Measurements from ENCODE around the gene SNX7. TPM values are rescaled to one million over a fixed set of nuclear protein-coding genes. Genes with fewer than 3 reads are reported as not detected.

The SNX7 gene
- total RNA-seq, 4 donors from 2014 or later = 21.7 to 55.4 (median 35.2) TPM

DNA sequence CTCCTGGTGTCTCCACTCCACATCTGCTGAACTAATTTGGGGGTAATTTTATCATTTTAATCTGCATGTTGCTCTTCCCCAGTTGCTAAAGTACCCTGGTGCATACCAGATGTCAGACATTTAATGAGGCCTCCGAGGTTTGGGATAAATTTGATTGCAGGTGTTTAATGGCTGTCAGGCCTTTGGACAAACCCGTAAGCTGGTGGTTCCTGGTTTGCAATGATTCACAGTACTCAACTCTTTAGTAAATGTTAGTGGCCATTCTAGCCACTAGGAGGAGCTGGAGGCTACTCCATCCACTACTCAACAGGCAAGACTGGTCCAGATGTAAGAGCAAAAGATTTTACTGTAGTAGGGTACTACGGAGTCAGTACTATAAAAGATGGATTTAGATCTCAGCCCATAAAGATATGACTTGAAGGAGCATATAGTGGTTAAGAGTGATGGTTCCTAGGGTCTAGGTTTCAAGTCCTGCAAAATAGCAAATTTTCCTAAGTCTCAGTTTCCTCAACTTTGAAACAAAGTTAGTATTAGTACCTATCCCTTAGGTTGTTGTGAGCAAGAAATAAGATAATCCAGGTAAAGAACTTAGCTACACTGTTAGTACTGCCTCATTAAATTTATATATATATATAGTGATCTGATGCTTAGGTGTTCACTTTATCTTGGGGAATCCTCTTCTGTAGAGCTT, 132.8 kb downstream of the SNX7 start:
- Histone ChIP-seq H3K27ac (no peak overlapping the region), H3K4me3 (no peak overlapping the region), H3K27me3 (no peaks in the 10 kb centered on the region), H3K4me1 (no peaks in the 10 kb centered on the region), H3K36me3 (no peaks in the 10 kb centered on the region), H3K9me3 (no peaks in the 10 kb centered on the region)
- 26 to 37% methylated on average over 3 of the region's 3 CpGs for WGBS, 2 donors (ENCODE audit: low coverage in 1 of 2)
- ATAC-seq = no peak
- TF ChIP-seq POLR2A (IDR thresholded peaks at IDR 0.05) (no peak), EP300 (IDR thresholded peaks at IDR 0.05) (no peak), POLR2AphosphoS5 (IDR thresholded peaks at IDR 0.05) (no peak)
- TF ChIP-seq, protein P1, sequence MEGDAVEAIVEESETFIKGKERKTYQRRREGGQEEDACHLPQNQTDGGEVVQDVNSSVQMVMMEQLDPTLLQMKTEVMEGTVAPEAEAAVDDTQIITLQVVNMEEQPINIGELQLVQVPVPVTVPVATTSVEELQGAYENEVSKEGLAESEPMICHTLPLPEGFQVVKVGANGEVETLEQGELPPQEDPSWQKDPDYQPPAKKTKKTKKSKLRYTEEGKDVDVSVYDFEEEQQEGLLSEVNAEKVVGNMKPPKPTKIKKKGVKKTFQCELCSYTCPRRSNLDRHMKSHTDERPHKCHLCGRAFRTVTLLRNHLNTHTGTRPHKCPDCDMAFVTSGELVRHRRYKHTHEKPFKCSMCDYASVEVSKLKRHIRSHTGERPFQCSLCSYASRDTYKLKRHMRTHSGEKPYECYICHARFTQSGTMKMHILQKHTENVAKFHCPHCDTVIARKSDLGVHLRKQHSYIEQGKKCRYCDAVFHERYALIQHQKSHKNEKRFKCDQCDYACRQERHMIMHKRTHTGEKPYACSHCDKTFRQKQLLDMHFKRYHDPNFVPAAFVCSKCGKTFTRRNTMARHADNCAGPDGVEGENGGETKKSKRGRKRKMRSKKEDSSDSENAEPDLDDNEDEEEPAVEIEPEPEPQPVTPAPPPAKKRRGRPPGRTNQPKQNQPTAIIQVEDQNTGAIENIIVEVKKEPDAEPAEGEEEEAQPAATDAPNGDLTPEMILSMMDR (IDR thresholded peaks at IDR 0.05) = peak; percentile 17 to 55 (median 25)

DNA sequence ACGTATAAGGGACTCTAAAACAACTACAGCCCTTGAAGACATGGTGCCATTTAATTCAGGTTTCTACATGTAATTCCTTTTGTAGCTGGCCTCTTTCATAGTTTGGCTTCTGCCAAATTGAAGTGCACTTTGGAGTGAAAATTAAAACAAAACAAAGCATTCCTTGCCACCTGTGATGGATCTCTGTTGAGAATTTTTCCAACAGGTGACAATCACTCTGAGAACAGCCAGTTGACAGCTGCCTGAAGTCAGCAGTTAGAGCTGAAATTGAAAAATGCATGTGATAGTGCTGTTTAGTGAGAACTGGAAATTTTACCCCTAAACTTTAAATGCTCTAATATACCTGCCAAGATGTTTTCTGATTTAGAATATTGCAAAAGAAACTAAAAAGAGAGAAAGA, 134.5 kb downstream of the SNX7 start:
- H3K27ac ChIP-seq = no peak overlapping the region
- TF ChIP-seq EP300 (IDR thresholded peaks at IDR 0.05) (no peak), POLR2AphosphoS5 (IDR thresholded peaks at IDR 0.05) (no peak), POLR2A (IDR thresholded peaks at IDR 0.05) (no peak)
- TF ChIP-seq, protein P1 (IDR thresholded peaks at IDR 0.05) = no peak
- no peaks in the 10 kb centered on the region for H3K27me3 ChIP-seq
- H3K4me3 ChIP-seq = no peak overlapping the region
- no peak for ATAC-seq
- WGBS, 2 donors (ENCODE audit: low coverage in 1 of 2) = 40 to 57% methylated on average over 1 of the region's 1 CpG
- H3K36me3 ChIP-seq = no peaks in the 10 kb centered on the region
- no peaks in the 10 kb centered on the region for H3K9me3 ChIP-seq
- H3K4me1 ChIP-seq = no peaks in the 10 kb centered on the region

DNA sequence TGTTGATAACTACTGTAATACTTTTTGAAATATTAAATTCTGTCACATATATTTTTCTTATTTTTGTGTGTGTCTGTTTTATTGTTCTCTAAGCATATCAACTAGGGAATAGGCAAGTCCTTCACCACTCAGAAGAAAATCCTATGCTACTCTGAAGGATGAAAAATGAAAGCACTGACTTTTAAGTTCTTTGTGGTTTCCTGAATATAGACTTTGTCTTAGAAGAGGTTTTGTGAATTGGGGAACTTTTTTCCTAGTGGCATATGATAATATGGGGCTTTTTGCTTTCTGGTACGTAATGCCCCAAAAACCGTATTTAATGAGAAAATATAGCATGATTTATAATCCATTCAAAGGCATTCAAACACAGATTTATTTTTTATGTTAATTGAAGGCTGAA, 136.0 kb downstream of the SNX7 start:
- no peak overlapping the region for H3K27ac ChIP-seq
- ATAC-seq = no peak
- H3K4me3 ChIP-seq = no peak overlapping the region
- no peaks in the 10 kb centered on the region for H3K36me3 ChIP-seq
- WGBS, 2 donors (ENCODE audit: low coverage in 1 of 2) = 72 to 74% methylated on average over 2 of the region's 2 CpGs
- no peak for TF ChIP-seq EP300 (IDR thresholded peaks at IDR 0.05)
- TF ChIP-seq POLR2A (IDR thresholded peaks at IDR 0.05) = no peak
- no peak for TF ChIP-seq POLR2AphosphoS5 (IDR thresholded peaks at IDR 0.05)
- TF ChIP-seq, protein P1 (IDR thresholded peaks at IDR 0.05) = no peak
- no peaks in the 10 kb centered on the region for H3K9me3 ChIP-seq
- H3K27me3 ChIP-seq = no peaks in the 10 kb centered on the region
- no peaks in the 10 kb centered on the region for H3K4me1 ChIP-seq
